IPS-NIHi7 (cell line): ENCODE results near the gene C12orf60.

Source experiments
- DNase-seq: peaks from one replicate; pipeline ENCODE4 v3.0.0; 2012; ENCODE audit warnings: mixed read lengths; ENCODE audit errors: extremely low spot score

C12orf60 gene

GRCh38 chr12:14873440-14874185 lies 70.1 kb downstream of the C12orf60 start:
- no peak for DNase-seq
